SW 1271 (cell line): ENCODE results near the gene SLC1A4.

Experiments used
- DNase-seq, 2 experiments: peaks; one replicate each; lab custom pipeline; 2025; lab: John Stamatoyannopoulos, UW

The SLC1A4 gene

DNA sequence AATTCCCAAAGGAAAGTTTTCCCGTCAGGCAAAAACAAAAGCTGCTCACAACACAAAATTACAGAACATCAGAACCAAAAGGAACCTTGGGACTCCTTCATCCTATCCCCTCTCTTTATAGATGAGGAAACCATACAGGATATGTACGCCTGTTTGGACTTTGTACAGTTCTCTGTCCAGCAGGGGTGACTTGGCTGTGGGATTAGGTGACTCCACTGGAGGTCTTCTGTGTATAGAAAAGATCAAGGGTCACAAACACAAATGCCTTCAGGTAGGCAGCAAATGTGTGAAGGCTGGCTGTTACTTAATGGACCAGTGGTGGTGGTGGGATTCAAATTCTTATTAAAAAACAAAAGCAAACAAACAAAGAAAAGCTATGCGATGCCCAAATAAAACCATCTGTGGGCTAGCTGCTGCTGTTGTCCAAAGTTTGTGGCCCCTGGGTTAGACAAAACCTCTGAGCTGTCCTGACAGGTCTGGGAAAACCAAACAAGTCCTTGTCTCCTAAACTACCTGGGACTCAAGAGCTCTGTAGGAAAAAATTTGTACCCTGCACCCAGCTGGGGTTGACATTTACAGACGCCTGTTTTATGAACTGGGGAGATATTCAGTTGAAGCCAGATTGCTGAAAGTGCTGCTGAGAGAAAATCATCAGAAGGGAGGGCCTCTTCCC, 65.7 kb downstream of the SLC1A4 start:
- DNase-seq: no peak

DNA sequence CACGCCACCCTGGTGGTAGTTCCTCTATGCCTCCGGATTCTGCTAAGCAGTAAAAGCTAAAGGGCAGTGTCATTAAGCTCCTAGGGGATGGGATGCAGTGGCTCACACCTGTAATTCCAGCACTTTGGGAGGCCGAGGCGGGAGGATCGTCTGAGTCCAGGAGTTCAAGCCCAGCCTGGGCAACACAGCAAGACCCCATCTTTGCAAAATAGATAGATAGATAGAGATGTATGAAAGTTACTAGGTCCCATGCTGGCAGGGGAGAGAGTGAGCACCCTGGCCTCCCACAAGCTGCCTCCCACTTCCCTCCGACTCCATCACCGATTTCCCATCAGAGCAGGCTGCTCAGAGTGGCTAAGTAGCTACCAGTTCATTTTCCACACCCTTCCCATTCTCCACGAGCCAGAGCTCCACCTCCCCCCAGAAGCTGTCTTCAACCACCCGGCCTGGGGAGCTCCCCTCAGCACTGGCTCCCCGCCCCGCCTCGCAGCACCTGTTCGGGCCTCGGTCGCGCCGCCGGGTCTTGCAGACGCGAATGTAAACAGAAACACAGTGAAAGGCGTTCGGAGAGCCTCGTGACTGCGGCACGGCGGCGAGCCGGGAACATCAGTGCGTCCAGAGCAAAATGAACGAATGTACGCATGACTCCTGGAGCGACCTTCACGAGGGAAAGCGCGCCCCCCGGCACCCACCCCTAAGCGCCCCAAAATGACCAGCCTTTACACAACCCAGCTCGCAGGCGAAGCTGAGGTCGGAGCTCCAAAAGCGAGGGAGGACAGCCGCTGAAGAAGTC, 66.4 kb downstream of the SLC1A4 start:
- peak in 1 of 2 experiments; percentile 51 for DNase-seq

DNA sequence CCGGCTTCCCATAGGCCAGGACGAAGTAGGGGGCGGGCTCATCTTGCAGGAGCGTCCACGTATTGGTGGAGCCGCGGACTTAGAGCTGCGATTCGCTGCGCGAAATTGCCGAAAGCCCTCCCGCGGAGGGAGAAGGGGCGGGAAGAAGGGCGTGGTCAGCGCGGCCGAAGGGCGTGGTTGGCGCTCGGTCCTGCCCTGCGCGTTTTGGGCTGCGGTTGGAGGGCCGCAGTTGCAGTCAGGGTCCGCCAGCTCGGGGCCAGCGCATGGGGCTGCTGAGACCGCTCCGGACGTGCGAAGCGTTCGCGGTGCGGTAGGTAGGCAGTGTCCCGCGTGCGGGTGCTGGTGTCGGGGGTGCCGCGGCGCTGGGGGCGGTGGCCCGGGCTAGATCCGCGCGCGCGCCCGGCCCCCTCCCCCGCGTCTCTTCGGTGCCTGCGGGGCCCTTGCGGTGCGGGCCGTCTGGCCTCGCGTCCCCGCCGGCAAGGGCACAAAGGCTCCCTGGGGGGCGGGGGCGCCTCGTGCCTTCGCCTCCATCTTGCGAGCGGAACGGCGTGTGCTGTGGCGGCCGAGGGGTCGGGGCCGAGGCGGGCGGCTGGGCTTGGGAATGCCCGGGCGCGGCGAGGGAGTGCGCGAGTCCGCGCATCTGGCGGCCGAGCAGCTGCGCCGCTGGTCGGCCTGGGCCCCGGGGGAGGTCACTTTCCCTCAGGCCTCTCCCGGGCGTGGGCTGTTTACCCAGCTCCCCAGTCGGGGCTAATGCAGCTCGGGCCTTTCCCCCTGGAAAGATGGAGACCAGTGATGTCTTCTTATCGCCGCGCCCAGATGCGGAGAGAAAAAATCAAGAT, 67.2 kb downstream of the SLC1A4 start, which contains the start of gene CEP68:
Gene CEP68, plus strand, starts transcription at position 202 of the 839 bp plus-strand sequence. CDS start 13,029 bp downstream, outside the sequence.
- DNase-seq: peak; percentile 91 to 93

DNA sequence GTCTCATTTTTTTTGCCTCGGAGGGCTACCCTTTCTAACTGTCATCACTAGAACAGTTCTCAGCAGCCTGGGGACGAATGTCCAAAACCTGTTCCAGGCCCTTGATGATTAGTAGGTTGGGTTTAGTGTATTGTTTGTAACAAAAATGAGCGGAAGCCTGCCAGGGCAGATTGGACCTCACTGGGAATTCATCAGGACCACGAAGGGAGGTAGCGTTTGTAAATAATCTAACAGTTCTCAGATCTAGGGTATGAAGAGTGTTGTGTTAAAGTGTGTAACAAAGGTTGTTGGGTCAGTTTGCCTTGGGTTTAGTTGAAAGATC, 67.8 kb downstream of the SLC1A4 start:
- DNase-seq: no peak

DNA sequence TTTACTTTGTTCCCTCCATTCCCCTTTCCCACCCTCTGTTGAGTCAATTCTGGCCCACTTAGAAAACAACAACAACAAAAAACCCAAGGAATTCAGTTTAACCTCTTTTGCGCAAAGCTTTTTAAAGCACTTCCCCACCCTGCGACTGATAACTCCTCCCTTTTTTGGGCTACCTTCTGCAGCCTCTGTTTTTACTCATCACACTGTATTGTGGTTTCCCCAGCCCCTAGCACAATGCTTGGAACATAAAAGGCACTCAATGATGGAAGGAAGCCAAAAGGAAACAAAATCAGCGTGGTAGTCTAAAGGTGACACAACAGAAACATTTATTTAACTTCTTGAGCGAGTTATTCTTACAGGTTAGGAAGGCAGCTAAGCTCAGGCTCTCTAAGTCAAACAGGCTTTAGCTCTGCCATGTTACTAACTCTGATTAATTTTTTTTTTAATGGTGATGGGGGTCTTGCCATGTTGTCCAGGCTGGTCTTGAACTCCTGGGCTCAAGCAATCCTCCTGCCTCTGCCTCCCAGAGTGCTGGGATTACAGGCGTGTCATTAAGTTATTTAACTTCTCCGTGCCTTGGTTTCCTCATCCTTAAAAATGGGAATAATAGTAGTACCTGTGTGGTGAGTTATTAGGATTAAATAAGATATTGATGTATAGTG, 68.3 kb downstream of the SLC1A4 start:
- no peak for DNase-seq

DNA sequence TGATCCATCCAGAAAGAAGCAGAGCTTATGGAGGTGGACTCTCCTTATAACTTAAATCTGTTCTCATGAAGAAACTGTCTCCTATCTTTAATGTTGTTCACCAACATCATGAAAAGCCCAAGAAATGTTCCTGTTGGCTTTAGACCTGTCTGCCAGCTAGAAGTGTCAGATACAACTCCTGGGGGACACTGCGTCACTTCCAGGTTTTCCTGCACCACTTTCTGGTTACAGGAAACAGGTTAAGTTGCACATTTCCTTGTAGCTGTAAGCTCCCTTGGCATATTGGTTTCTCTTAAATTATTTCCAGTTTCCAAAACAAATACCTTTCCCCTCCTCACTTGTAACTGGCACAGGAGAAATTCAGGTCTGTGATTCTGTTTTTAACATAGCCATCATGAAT, 69.9 kb downstream of the SLC1A4 start:
- DNase-seq: no peak

DNA sequence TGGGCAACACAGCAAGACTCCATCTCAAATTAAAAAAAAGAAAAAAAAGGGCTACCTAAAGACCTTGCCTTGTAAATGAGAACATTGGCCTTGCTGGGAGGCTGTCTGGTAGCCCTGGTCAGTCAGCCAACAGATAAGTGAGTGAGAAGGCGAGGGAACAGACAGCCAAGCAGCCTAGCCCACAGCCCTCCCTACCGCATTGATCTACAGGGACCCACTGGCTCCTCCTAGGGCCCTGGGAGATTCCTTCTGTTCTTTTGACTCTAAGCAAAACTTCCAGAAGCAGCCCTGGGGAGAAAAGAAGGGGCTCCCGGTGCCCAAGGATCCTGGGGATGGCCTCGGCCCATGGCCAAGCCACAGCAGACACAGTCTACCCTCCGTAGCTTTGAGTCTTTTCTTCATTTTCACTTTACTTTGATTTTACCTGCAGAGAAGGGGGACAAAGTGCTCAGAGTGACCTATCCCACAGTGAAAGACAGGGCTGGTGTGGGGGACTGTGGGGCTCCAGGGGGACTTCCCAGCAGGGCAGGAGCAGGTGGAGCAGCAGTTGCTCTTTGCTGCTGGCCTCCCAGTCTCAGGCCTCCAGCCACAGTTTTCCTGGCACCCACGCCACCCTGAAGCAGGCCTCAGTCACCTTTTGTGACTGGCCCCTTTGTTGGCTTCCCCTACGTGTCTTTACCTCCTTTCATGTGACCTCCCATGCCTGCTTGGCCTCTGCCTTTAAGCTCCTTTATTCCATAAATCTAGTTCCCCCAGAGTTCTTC, 72.1 kb downstream of the SLC1A4 start:
- DNase-seq: no peak

DNA sequence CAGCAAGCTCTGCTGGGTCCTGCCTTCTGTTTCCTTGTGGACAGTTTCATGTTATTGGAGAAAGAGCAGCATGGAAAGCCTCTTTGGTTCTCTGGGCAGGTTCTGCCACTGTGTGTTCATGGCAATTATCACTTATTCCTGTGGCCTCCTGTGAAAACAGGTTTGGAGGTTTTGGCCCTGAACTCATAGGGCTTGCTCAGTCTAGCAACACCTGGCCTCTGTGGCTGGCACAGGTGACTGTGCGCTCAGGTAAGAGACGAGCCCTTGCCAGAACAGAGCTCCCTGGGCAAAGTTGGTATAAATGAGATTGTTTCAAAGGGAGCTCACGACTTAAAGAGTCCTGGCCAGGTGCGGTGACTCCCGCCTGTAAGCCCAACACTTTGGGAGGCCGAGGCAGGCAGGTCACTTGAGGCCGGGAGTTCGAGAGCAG, 72.7 kb downstream of the SLC1A4 start:
- no peak for DNase-seq

DNA sequence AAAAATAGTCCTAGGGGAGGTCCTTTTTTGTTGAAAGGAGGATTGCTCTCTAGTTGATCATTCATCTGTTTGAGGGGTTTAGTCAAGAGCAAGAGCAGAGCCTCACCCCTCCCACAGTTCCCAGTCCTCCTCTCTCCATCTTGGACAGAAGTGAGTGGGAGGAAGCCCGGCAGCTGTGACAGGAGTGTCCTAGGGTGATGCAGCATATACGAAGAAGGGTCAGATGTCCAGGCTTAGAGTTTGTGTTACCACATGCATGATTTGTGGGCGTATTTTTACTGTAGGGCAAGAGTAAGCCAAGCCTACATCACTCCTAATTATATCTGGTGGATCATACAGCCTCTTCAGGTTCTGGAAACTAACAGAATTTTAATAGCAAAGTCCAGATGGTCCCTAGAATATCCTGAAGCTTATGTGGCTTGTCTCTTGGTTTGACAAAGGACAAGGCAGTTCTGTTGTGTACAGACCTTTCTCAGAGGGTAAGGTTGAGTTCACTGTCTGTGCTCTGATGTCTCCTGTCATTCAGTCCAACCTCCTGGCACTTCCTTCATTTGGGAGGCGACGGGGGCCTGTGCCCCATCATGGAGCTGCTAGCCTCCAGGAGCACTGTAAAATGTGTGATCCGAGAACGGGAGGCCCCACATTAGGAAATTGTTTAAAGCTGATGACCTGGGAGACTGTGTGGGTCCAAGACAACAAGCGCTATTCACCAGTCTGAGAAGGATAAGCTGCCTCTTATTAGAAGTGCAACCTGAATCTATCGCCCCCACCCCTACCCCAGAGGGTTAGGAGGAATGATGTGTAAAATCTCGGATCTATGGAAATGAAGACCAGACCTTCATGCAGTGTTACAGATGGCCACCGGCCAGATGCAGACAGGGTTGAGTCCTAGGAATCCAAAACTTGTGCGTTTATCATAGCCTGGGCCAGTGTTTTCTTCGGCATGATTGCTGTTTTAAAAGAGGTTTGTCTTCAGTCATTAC, 73.9 kb downstream of the SLC1A4 start:
- no peak for DNase-seq

DNA sequence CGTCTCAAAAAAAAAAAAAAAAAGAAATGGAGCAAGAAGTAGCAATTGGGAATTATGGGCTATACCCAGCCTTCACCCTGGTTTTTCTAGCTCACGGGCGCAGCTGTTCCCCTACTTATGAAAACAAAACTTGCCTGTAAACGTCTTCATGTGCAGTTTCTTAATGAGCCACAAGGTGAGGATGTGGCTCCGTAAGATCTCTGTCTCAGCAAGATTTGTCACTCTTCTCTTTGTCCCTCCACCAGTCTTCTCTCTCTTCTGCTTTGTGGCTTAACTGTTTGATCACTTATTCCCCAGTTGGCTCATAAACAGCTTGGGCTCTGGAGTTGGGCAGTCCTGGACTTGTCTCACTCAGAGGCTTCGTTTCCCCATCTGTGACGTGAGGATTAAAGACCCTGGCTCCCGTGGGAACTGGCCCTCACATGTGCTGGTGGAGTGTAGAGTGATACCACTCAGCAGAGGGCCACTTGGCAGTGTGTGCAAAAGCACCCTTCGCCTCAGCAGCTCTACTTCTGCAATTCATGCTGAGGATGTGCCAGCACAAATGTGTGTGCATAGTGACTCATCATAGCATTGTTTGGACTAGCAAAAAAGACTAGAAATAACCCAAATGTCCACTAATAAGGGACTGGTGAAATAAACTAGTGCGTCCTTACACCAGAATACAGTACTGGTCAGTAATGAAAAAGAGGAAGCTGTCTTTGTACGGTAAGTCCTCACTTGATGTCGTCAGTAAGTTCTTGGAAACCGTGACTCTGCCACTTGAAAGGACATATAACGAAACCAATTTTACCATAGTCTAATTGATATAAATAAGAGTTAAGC, 75.7 kb downstream of the SLC1A4 start:
- DNase-seq: peak in 1 of 2 experiments; percentile 35

DNA sequence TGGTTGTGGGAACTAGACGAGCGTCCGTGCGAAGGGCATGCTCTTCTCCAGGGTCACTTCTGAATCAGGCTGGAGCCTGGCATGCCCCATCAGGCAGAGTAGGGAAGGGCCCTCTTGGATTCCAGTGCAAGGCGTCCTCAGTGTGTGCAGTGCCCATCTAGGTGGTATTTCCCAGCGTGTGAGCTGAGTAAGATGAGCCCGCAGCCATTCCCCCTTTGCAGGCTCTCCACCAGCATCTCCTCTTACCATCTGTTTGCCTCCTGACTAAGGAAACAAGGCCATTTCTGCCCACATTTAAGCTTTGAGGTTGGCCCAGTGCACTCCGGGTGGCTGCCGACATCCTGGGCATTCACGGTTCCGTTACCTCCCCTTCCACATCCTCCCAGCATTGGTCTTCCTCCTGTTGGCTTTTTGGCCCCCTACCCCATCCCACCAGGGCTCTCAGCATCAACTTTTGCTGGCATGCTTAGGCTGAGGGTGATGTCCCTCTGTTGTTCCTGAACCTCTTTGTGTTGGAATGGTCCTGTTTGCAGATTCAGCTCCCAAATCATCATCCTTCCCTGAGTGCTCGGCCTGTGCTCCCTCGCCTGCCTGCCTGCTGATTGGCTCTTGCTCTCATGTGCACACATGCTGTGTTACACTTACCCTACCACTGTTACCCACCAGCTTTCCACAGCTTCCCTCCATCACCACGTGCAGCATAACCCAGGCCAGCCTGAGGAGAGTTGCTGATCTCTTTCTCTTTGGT, 78.8 kb downstream of the SLC1A4 start:
- DNase-seq: no peak

DNA sequence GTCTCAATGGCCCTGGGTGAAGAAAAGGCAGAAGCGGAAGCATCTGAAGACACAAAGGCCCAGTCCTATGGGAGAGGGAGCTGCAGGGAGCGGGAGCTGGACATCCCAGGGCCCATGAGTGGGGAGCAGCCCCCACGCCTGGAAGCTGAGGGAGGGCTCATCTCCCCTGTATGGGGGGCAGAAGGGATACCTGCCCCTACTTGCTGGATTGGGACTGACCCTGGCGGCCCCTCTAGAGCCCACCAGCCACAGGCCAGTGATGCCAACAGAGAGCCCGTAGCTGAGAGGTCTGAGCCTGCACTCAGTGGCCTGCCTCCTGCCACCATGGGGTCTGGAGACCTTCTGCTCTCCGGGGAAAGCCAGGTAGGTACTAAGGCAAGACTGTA, 80.2 kb downstream of the SLC1A4 start:
- no peak for DNase-seq

DNA sequence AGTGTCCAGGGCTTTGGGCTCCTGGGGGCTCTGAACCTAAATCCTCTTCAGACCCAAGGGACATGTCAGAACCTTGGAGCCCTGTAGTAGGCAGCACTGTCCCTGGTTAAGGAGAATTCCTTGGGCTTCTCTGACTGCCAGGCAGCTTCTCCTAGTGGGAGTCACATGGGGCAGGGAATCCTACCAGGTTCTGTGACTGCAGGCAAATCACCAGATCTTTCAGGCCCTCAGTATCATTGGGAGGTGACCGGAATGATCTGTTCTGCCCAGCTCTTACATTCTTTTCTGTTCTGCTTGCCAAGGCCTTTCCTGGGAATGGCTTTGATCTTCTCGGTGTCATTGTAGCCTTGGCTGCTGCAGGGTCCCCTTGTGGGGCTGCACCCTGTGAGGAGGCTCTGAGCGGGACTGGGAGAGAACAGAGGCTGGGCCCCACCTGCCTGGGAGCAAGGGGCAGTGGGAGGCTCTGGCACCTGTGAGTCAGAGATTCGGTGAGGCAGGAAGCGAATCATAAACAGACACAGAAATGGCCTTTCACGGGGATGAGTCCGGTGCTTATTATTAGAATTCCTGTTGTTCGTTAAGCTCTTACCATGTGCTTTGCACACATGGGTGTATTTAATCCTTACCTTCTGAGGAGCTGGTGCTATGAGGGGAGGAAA, 81.1 kb downstream of the SLC1A4 start:
- DNase-seq: peak; percentile 33 to 37

DNA sequence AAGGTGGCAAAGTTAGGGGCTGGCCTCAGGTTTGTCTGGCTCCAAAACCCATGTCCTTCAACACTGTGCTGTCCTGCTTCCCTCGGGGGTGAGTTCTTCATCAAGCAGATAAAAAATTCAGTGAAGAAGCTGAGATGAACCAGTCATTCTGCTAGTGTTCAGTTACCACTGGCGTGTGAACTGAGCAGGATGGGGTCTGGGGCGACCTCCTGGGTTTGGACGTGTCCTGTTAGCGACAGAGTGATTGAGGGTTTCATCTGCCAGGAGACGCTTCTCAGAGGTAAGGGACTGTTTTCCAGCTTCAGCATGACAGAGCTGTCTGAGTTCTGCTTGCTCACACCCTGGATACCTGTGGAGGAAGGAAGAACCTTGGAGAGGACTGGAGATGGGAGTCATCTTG, 81.7 kb downstream of the SLC1A4 start:
- DNase-seq: no peak

DNA sequence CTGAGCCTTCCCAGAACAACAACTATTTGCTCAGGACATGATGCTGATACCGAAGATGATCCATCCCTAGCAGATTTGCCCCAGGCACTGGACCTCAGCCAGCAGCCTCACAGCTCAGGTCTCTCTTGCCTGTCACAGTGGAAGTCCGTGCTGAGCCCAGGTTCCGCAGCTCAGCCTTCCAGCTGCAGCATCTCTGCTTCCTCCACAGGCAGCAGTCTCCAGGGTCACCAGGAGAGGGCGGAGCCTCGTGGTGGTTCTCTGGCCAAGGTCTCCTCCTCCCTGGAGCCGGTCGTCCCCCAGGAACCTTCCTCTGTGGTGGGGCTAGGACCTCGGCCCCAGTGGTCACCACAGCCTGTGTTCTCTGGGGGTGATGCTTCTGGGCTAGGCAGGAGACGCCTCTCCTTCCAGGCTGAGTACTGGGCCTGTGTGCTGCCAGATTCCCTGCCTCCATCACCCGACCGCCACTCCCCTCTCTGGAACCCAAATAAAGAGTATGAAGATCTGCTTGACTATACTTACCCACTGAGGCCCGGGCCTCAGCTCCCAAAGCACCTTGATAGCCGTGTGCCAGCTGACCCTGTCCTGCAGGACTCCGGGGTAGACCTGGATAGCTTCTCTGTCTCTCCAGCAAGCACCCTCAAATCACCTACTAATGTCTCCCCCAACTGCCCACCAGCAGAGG, 82.4 kb downstream of the SLC1A4 start:
- DNase-seq: no peak

DNA sequence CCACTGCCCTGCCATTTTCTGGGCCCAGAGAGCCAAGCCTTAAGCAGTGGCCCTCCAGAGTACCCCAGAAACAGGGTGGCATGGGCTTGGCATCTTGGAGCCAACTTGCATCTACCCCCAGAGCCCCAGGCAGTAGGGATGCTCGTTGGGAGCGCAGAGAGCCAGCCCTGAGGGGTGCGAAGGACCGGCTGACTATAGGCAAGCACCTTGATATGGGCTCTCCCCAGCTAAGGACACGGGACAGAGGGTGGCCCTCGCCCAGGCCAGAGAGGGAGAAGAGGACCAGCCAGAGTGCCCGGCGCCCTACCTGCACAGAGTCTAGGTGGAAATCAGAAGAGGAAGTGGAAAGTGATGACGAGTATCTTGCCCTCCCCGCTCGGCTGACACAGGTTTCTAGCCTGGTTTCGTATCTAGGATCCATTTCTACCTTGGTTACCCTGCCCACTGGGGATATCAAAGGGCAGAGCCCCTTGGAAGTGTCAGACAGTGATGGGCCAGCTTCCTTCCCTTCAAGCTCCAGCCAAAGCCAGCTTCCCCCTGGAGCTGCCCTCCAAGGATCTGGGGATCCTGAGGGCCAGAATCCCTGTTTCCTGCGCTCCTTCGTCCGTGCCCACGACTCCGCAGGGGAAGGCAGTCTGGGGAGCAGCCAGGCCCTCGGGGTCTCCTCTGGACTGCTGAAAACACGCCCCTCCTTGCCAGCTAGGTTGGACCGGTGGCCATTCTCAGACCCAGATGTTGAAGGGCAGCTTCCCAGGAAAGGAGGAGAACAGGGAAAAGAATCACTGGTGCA, 83.2 kb downstream of the SLC1A4 start:
- no peak for DNase-seq
